Adrenal gland (tissue), 5 donors: ENCODE measurements around the gene NGFR.

ENCODE experiments used
- CTCF ChIP-seq, 6 experiments: fragments of 450-650 bp in 4 of 6; fragments of 200-600 bp in 2 of 6; sonication (generic) in 1 of 6; IDR thresholded peaks; 1 replicate in 5 of 6; 2 replicates in 1 of 6; pipeline versions ENCODE4 v1.5.1 to v1.8.0; 2016 to 2021; ENCODE audit warnings: antibody characterized with exemption in 6 of 6, mild to moderate bottlenecking in 2 of 6, moderate library complexity in 1 of 6
- POLR2A ChIP-seq, 2 donors: fragments of 450-650 bp; IDR thresholded peaks; one replicate each; pipeline ENCODE4 v1.6.1; 2017; ENCODE audit warnings: antibody characterized with exemption in 2 of 2, mild to moderate bottlenecking in 2 of 2, moderate library complexity in 1 of 2
- donor health status: DM: no; HTN: no; CAD: no.

- TF ChIP-seq CTCF (IDR thresholded peaks at IDR 0.05): peak in 4 of 6 experiments; percentile 32 to 52 (median 45)
- peak in 1 of 2 donors; percentile 36 for TF ChIP-seq POLR2A (IDR thresholded peaks at IDR 0.05)
Measured at GRCh38 chr17:49515196-49515770, 20.2 kb downstream of the NGFR start.
